ENCODE measurements around the gene BAG3. TPM values are rescaled to one million over a fixed set of nuclear protein-coding genes. Genes with fewer than 3 reads are reported as not detected.

Gene BAG3
- total RNA-seq, 6 experiments from 2014 or later: 12.5 to 26.0 (median 18.2) TPM

GRCh38 chr10:119677904-119678755, 26.9 kb downstream of the BAG3 start:
- H3K36me3 ChIP-seq: peaks cover 7 to 38% (median 14%) of the 10 kb centered on the region in 4 donors
- H3K27me3 ChIP-seq: no peaks in the 10 kb centered on the region
- no peaks in the 10 kb centered on the region for H3K4me1 ChIP-seq
- TF ChIP-seq POLR2A (IDR thresholded peaks at IDR 0.05): no peak
- TF ChIP-seq CTCF (IDR thresholded peaks at IDR 0.05): no peak
- ATAC-seq (no peak), DNase-seq (no peak)
- H3K4me3 ChIP-seq: no peak overlapping the region
- intact Hi-C loops (cut with DNase I): no loop called here
- 91% methylated on average over 11 of the region's 13 CpGs for whole genome bisulfite sequencing (ENCODE audit: insufficient coverage, low coverage, low lambda C conversion rate, missing lambda C conversion rate)
- no peaks in the 10 kb centered on the region for H3K9me3 ChIP-seq
- H3K27ac ChIP-seq: no peak overlapping the region

GRCh38 chr10:119679480-119679829, 28.3 kb downstream of the BAG3 start:
- no peaks in the 10 kb centered on the region for H3K27me3 ChIP-seq
- H3K4me3 ChIP-seq: no peak overlapping the region
- DNase-seq: no peak
- no peak for ATAC-seq
- WGBS (ENCODE audit: insufficient coverage, low coverage, low lambda C conversion rate, missing lambda C conversion rate): 80% methylated on average over 1 of the region's 7 CpGs
- intact Hi-C loops (cut with DNase I): no loop called here
- H3K9me3 ChIP-seq: no peaks in the 10 kb centered on the region
- no peaks in the 10 kb centered on the region for H3K4me1 ChIP-seq
- H3K36me3 ChIP-seq: peaks cover 0 to 24% (median 10%) of the 10 kb centered on the region in 4 donors
- no peak overlapping the region for H3K27ac ChIP-seq
- no peak for TF ChIP-seq CTCF (IDR thresholded peaks at IDR 0.05)
- TF ChIP-seq POLR2A (IDR thresholded peaks at IDR 0.05): no peak

- ATAC-seq (peak in 2 of 4 donors; percentile 42 to 44), DNase-seq (no peak)
- Histone ChIP-seq H3K36me3 (peaks cover 0 to 22% (median 10%) of the 10 kb centered on the region in 4 donors), H3K27ac (no peak overlapping the region), H3K4me3 (no peak overlapping the region), H3K4me1 (no peaks in the 10 kb centered on the region), H3K9me3 (no peaks in the 10 kb centered on the region), H3K27me3 (no peaks in the 10 kb centered on the region)
- intact Hi-C loops (cut with DNase I): no loop called here
- no peak for TF ChIP-seq POLR2A (IDR thresholded peaks at IDR 0.05)
- WGBS (ENCODE audit: insufficient coverage, low coverage, low lambda C conversion rate, missing lambda C conversion rate): 62% methylated on average over 4 of the region's 4 CpGs
These were observed 28.9 kb downstream of the BAG3 start for GRCh38 chr10:119680050-119680449.

- peaks cover 0 to 22% (median 10%) of the 10 kb centered on the region in 4 donors for H3K36me3 ChIP-seq
- H3K4me3 ChIP-seq: no peak overlapping the region
- no peak for TF ChIP-seq POLR2A (IDR thresholded peaks at IDR 0.05)
- no peak for TF ChIP-seq CTCF (IDR thresholded peaks at IDR 0.05)
- H3K9me3 ChIP-seq: no peaks in the 10 kb centered on the region
- intact Hi-C loops (cut with DNase I): no loop called here
- WGBS (ENCODE audit: insufficient coverage, low coverage, low lambda C conversion rate, missing lambda C conversion rate): 69% methylated on average over 8 of the region's 9 CpGs
- H3K27ac ChIP-seq: no peak overlapping the region
- ATAC-seq: no peak
- no peaks in the 10 kb centered on the region for H3K27me3 ChIP-seq
- DNase-seq: no peak
- H3K4me1 ChIP-seq: no peaks in the 10 kb centered on the region
These were observed 29.5 kb downstream of the BAG3 start for GRCh38 chr10:119680650-119681081.

- Histone ChIP-seq H3K36me3 (no peaks in the 10 kb centered on the region), H3K4me3 (no peak overlapping the region), H3K27ac (peak overlapping the region in 1 of 3 donors; percentile 12), H3K4me1 (no peaks in the 10 kb centered on the region), H3K9me3 (no peaks in the 10 kb centered on the region), H3K27me3 (no peaks in the 10 kb centered on the region)
- TF ChIP-seq CTCF (IDR thresholded peaks at IDR 0.05) (peak; percentile 77 to 96 (median 94)), POLR2A (IDR thresholded peaks at IDR 0.05) (no peak)
- peak; percentile 96 to 99 (median 97) for ATAC-seq
- WGBS (ENCODE audit: insufficient coverage, low coverage, low lambda C conversion rate, missing lambda C conversion rate): 30% methylated on average over 23 of the region's 24 CpGs
- DNase-seq: peak; percentile 78 to 84 (median 83)
- intact Hi-C loops (cut with DNase I): loop anchor here in 1 of 2 donors (5.0 kb wide), 1 partner anchor 171 kb away; no protein-coding TSS in a partner anchor
These were observed 35.4 kb downstream of the BAG3 start for GRCh38 chr10:119686465-119687191.

Measured in right lobe of liver (tissue), 6 donors.